HT-29 (cell line): ENCODE results near the gene NRSN2. TPM values are rescaled to one million over a fixed set of nuclear protein-coding genes. Genes with fewer than 3 reads are reported as not detected.
"Not testable (repeated sequence)": the region's sequence is repeated elsewhere in the genome, so short reads cannot be mapped to it uniquely, and the experiment has no call there.

ENCODE experiments used
- DNase-seq: peaks from one replicate; pipeline ENCODE4 v3.0.0-alpha.2; 2015; ENCODE audit warnings: low spot score
- total RNA-seq: library from RNA; depleted of rRNA; stranded (reverse); fragments of >200 nt; shearing (Covaris generic); gene quantifications from 2 replicates; pipeline ENCODE4 v1.2.3, GENCODE V29; 2014

NRSN2 gene
- total RNA-seq, 1 experiment from 2014 or later: 15.5 TPM

DNA sequence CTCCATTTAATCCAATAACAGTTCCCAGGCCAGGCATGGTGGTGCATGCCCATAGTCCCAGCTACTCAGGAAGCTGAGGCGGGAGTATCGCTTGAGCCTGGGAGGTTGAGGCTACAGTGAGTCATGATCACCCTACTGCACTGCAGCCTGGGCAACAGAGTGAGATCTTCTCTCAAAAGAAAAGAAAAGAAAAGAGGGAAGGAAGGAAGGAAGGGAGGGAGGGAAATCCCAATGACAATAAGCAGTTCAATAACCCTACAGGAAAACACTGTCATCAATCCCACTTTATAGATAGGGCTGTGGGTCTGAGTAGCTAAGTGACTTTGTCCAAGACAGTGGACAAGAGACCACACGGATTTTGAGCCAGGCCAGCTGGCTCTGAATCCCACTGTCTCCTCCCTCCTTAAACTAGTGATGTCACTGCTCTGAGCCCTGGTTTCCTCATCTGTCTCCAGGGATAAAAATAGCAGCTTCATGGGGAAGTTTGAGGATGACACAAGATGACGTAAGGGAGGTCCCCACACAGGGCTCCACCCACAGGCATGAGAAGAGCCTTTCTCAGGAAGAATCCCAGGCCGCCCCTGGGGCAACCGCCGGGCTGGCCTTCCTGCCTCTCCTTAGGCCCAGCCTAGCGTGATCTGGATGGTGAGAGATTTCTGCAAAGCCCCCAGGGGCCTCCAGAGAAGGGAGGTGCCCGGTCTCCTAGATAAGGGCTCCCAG lies 26.4 kb downstream of the NRSN2 start:
- DNase-seq: no peak

DNA sequence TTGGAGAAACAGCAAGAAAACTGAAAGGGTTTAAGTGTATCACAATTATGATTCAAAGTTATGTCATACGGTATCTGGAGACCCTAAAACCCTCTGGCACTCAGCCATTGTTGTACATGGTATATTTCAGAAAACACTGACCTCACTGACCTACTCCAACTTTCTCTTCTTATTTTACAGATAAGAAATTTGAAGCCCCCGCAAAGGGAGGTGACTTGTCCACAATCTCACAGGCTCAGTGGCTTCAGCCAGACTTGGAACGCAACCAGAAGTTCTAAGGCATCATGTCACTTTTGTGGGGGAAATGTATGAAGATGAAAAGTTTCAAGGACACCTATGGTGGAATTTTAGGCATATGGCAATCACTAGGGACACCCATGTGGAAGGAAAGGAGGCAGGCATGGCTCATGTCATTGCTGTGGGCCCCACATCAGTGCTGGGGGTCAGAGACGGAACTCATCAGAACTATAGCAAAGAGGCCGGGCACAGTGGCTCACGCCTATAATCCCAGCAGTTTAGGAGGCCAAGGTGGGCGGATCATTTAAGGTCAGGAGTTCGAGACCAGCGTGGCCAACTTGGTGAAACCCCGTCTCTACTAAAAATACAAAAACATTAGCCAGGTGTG lies 28.5 kb downstream of the NRSN2 start:
- no peak for DNase-seq

DNA sequence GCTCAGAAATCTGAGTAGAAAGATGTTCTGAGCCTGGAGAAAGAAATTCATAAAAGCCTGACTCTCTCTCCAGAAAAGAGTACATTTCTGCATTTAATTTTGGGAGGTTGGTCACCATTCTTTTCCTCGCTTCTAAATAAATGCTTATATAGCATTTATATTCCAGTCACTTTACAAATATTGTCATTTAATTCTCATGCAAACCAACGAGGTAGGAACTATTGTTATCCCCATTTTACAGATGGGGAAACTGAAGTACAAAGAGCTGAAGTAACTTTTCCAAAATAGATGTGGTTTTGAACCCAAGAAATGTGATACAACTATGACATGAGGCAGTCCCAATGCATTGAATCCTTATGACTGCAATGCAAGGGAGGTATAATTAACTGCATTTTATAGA lies 29.2 kb downstream of the NRSN2 start:
- no peak for DNase-seq

DNA sequence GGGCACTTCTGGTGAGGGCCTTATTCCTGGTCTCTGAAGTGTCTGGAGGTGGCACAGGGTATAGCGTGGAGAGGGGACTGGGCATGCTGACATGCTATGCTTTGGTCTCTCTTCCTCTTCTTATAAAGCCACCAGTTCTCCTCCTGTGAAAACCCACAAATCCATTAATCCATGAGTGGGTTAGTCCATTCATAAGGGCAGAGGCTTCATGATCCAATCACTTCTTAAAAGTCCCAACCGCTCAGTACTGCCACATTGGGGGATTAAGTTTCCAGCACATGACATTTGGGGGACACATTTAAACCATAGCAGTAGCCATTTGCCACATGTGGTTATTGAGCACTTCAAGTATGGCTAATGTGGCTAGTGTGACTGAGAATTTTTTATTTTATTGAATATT lies 29.8 kb downstream of the NRSN2 start:
- DNase-seq: no peak

DNA sequence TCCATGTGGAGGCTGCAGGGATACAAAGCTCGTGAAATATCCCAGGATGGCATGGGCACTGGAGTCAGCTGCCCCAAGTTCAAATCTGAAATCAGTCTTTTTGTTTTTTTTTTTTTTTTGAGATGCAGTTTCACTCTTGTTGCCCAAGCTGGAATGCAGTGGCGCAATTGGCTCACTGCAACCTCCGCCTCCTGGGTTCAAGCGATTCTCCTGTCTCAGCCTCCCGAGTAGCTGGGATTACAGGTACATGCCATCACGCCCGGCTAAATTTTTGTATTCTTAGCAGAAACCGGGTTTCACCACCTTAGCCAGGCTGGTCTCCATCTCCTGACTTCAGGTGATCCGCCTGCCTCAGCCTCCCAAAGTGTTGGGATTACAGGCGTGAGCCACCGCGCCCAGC lies 30.7 kb downstream of the NRSN2 start:
- DNase-seq: not testable (repeated sequence)

DNA sequence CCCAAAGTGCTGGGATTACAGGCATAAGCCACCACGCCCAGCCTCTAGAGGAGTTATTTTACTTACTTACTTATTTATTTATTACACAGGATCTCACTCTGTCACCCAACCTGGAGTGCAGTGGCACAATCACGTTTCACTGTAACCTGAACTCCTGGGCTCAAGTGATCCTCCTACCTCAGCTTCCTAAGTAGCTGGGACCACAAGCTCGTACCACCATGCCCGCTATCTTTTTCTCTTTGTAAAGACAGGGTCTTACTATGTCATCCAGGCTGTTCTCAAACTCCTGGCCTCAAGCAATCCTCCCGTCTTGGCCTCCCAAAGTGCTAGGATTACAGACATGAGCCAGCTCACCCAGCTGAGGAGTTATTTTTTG lies 32.0 kb downstream of the NRSN2 start:
- DNase-seq: no peak

DNA sequence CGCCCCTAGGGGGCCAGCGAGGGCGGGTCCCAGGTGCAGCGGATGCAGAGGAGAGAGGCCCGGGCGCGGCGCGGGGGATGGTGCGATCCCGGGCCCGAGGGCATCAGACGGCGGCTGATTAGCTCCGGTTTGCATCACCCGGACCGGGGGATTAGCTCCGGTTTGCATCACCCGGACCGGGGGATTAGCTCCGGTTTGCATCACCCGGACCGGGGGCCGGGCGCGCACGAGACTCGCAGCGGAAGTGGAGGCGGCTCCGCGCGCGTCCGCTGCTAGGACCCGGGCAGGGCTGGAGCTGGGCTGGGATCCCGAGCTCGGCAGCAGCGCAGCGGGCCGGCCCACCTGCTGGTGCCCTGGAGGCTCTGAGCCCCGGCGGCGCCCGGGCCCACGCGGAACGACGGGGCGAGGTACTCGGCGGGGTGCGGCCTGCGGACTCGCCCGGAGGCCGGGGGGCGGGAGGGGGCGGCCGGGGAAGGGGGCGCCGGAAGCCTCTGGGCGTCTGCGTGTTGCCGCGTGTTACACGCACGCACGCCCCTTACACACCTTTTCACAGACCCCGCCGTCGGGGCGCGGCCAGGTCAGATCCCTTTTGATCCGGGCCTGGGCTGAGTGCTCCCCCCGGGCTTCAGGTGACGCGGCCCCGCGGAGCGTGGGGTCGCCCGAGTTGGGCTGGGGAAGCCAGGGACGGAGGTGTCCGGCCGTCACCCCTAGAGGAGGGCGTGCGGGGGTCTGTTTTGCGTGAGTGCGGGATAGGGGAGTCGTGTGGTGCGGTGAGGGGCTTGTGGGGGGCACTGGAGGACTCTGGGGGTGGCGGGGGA lies 34.1 kb downstream of the NRSN2 start:
- DNase-seq: peak; percentile 54

DNA sequence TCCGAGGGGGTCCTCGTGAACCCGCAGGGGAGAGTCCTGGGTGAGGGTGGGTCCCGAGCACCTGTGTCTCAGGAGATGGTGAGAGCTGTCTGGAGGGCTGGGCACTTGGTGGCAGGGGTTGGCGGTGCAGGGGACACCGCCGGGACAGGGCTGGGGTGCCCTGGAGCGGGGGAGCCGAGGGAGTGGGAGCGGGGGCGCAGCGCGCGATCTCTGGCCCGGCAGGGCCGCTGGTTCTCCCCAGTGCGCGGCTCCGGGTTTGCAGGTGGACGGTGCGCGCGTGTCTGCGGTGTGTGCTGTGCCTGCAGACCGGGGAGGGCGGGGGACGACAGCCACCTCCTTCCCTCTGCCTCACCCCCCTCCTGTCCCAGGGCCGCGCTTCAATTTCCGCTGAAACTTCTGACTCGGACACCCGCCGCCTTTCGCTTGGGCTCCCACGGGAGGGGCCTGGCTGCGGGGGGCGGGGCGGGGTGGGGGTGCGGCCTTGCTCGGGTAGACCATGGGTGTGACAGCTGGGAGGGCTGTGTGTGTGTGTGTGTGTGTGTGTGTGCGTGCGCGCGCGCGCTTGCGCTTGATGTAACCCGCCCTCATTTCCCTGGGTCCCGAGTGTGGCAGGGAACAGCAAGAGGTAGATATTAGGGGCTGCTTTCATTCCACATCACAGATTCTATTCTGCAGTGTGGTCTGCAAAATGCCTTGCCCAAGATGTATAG lies 34.8 kb downstream of the NRSN2 start:
- DNase-seq: peak; percentile 67

DNA sequence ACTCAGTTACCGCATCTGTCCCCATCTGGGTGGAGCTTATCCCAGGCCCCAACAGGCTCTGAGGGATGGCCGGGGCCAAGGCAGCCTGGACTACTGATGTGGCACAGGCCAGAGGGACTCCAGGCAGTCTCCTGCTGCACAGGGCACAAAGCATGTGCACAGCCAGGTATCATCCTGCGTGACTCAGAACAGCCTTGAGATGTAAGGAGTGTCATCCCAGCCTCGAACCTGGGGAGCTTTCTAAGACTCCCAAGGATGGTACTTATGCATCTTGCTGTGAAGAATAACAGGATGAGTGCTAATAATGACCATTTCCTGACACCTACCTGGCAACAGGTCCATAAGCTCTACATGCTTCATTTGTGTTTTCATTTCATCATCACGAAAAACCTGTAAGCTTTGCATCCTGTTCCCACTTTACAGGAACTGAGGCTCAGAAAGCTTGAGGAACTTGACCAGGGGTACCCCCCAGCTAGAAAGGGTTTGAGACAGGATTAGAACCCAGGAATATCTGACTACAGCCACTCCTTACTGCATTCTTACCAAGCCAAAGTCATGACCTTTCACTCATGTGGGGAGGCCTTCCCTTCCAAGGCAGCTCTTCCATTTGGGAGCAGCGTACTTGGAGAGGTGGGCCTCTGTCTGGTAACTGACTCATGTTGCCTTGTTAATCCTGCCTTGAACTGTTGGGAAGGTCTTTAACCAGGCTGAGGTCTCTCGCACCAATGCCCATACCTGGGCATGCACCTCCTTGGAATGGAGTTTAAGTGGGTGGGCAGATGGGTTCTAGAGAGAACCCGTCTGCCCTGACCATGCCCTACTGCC lies 35.6 kb downstream of the NRSN2 start:
- DNase-seq: no peak

DNA sequence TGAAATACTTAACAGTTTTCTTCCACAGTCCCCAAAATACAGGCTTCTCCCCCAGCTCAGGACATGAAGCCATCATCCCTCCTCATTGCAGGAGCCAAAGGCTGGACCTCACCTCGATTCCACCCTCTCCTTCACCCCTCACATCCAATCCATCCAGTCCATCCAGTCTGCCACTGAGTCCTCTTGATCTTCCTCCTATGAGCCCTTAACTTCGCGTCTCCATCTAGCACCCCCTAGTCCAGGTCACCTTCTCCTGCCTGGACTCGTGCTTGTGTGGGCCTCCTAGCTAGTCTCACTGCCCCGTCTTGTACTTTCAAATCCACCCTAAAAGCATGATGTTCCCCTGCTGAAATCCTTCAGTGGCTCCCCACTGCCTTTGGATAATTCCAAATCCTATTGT lies 37.0 kb downstream of the NRSN2 start:
- no peak for DNase-seq

DNA sequence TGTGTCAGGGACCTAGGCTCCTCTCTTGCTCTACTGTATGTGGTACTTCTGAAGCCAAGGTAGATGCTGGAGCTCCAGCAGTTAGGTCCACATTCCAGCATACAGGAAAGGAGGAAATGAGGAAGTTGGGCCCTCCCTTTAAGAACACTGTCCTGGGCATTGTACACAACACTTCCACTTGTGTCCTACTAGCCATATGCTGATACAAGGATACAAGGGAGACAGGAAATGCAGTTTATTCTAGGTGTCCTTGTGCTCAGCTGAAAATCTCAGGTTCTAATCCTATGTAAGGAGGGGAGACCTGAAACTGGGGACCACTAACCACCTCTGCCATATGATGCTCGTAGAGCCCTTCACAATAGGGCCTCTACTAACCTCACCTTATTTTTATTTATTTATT lies 37.8 kb downstream of the NRSN2 start:
- DNase-seq: no peak

DNA sequence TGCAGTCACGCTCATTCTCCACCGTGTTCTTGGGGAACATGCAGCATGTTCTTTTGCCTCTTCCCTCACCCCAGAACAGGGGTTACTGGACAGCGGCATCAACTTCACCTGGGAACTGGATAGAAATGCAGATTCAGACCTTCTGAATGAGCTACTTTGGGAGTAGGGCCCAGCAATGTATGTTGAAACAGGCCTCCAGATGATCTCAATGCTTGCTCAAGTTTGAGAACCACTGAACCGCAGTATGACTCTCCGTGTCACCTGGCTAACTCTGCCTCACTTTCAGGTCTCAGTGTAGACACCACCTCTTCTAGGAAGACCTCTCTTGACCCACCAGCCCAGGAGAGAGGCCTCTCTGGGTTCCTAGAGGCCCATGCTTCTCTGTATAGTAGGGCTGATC lies 38.5 kb downstream of the NRSN2 start:
- no peak for DNase-seq

DNA sequence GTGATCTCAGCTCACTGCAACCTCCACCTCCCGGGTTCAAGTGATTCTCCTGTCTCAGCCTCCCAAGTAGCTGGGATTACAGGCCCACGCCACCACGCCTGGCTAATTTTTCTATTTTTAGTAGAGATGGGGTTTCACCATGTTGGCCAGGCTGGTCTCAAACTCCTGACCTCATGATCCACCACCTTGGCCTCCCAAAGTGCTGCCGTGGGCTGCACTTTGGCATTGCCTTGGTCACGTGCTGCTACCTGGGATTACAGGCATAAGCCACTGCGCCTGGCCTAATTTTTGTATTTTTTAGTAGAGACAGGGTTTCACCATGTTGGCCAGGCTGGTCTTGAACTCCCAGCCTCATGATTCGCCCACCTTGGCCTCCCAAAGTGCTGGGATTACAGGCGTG lies 39.7 kb downstream of the NRSN2 start:
- not testable (repeated sequence) for DNase-seq

DNA sequence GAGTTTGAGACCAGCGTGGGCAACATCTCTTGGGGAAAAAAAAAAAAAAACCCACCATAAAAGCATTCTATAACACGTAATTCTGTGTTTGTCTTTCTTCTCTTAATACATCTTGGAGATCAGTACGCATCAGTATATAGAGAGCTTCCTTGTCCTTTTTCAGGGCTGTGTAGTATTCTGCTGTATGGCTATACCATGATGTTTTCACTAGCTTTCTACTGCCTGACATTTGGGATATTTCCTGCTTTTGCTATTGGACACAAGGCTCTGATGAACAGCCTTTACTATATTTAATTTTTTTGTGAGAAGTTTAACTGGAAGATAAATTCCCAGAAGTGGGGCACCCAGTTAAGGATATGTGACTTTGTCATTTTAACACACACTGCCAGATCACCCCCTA lies 40.6 kb downstream of the NRSN2 start:
- DNase-seq: no peak

DNA sequence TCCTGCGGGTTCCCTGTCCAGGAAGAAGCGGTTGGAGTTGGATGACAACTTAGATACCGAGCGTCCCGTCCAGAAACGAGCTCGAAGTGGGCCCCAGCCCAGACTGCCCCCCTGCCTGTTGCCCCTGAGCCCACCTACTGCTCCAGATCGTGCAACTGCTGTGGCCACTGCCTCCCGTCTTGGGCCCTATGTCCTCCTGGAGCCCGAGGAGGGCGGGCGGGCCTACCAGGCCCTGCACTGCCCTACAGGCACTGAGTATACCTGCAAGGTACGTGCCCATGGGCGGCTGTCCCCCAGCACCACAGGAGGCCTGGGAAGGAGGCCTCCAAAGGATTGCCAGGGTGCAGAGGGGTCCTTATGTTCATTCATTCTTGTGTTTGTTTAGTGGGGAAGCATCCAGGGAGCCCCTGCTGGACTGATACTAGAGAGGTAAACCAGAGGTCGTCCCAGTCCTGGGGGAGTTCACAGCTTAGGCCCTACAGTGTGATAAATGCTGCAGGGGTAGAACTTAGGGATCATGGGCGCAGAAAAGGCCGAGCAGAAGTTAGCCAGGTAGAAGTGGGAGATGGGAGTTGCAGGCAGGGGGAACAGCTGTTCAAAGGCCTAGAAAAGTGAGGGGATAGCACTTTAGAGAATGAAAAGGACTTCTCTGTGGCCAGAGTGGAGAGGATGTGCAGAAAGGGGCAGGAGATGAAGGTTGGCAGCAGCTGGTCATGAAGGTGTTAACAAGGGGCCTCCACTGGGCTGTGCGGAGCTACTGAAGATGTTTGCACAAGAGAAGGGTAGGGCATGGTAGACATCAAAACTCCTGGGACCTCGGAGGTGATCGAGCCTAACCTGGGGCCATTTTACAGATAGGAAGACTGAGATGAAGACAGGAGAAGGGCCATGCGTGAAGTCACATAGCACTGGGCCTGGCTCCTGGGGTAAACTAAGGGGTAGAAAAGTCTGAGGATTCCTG lies 41.4 kb downstream of the NRSN2 start:
- DNase-seq: no peak

DNA sequence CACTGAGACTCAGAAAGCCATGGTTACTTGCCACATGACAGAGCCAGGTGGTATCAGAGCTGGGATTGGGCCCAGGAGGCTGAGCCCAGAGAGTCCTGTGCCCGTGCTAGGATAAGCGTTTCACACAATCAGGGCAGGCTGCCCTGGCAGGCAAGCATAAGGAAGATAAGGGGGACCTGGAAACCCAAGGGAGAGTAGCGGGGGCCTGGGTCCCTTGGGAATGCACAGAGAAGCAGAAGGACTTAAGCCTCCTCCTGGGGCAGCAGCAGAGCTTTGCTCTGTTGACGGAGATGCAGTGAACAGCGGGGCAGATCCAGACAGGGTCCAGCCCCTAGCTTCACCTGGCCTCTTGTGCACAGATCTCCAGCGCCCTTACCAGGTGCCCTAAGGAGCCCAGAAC lies 42.3 kb downstream of the NRSN2 start:
- DNase-seq: no peak

DNA sequence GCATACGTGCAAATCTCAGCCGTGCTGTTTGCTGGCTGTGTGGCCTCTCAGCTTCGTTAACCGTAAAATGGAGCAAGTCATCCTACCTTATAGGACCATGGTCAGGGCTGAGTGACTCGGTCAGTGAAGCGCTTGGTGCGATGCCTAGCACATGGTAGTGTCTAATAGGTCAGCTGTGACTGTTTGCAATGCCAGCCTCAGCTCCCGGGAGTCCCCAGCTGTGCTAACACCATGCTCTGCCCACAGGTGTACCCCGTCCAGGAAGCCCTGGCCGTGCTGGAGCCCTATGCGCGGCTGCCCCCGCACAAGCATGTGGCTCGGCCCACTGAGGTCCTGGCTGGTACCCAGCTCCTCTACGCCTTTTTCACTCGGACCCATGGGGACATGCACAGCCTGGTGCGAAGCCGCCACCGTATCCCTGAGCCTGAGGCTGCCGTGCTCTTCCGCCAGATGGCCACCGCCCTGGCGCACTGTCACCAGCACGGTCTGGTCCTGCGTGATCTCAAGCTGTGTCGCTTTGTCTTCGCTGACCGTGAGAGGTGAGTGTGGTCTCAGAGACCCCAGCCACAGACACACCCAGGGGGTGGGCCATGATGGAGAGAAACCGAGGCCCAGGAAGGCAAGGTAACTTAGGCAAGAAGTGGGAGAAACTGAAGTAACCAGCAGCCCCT lies 44.3 kb downstream of the NRSN2 start:
- DNase-seq: no peak

DNA sequence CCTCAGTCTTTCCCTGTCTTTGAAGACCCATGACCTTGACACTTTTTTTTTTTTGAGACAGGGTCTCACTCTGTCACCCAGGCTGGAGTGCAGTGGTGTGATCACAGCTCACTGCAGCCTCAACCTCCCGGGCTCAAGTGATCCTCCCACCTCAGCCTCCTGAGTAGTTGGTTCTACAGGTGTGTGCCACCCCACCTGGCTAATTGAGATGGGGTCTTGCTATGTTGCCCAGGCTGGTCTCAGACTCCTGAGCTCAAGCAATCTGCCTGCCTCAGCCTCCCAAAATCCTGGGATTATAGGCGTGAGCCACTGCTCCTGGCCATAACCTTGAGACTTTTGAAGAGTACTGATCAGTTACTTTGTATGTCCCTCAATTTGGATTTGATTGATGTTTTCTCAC lies 46.4 kb downstream of the NRSN2 start:
- not testable (repeated sequence) for DNase-seq

DNA sequence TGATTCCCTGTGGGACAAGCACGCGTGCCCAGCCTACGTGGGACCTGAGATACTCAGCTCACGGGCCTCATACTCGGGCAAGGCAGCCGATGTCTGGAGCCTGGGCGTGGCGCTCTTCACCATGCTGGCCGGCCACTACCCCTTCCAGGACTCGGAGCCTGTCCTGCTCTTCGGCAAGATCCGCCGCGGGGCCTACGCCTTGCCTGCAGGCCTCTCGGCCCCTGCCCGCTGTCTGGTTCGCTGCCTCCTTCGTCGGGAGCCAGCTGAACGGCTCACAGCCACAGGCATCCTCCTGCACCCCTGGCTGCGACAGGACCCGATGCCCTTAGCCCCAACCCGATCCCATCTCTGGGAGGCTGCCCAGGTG lies 49.3 kb downstream of the NRSN2 start:
- DNase-seq: no peak
